ENCODE results near the gene DCTN1. TPM values are rescaled to one million over a fixed set of nuclear protein-coding genes. Genes with fewer than 3 reads are reported as not detected.

DCTN1 gene
- total RNA-seq, 1 donor from 2014 or later, result 182 TPM

GRCh38 chr2:74328074-74328473, 52.0 kb downstream of the DCTN1 start:
- H3K27me3 Mint-ChIP-seq (ENCODE audit: unreplicated experiment), result peaks cover 22% of the 10 kb centered on the region
- no peak for TF ChIP-seq CTCF (IDR thresholded peaks at IDR 0.05)
- DNase-seq (ENCODE audit: extremely low spot score, unreplicated experiment), result peak; percentile 60
- no peaks in the 10 kb centered on the region for H3K9me3 Mint-ChIP-seq (ENCODE audit: unreplicated experiment)
- H3K4me3 Mint-ChIP-seq (ENCODE audit: unreplicated experiment), result no peak overlapping the region
- H3K4me1 Mint-ChIP-seq (ENCODE audit: unreplicated experiment), result no peaks in the 10 kb centered on the region
- H3K36me3 Mint-ChIP-seq (ENCODE audit: unreplicated experiment), result no peaks in the 10 kb centered on the region
- no peak overlapping the region for H3K27ac Mint-ChIP-seq (ENCODE audit: unreplicated experiment)

- Mint-ChIP-seq H3K27me3 (ENCODE audit: unreplicated experiment) (peaks cover 25% of the 10 kb centered on the region), H3K4me1 (ENCODE audit: unreplicated experiment) (no peaks in the 10 kb centered on the region), H3K9me3 (ENCODE audit: unreplicated experiment) (no peaks in the 10 kb centered on the region), H3K27ac (ENCODE audit: unreplicated experiment) (no peak overlapping the region), H3K36me3 (ENCODE audit: unreplicated experiment) (no peaks in the 10 kb centered on the region), H3K4me3 (ENCODE audit: unreplicated experiment) (no peak overlapping the region)
- no peak for DNase-seq (ENCODE audit: extremely low spot score, unreplicated experiment)
- TF ChIP-seq CTCF (IDR thresholded peaks at IDR 0.05), result no peak
Measured at GRCh38 chr2:74327627-74328026, 52.5 kb downstream of the DCTN1 start.

GRCh38 chr2:74327199-74327598, 52.9 kb downstream of the DCTN1 start:
- peaks cover 24% of the 10 kb centered on the region for H3K27me3 Mint-ChIP-seq (ENCODE audit: unreplicated experiment)
- H3K4me3 Mint-ChIP-seq (ENCODE audit: unreplicated experiment), result no peak overlapping the region
- no peak for TF ChIP-seq CTCF (IDR thresholded peaks at IDR 0.05)
- H3K36me3 Mint-ChIP-seq (ENCODE audit: unreplicated experiment), result no peaks in the 10 kb centered on the region
- H3K4me1 Mint-ChIP-seq (ENCODE audit: unreplicated experiment), result no peaks in the 10 kb centered on the region
- no peak overlapping the region for H3K27ac Mint-ChIP-seq (ENCODE audit: unreplicated experiment)
- peak; percentile 48 for DNase-seq (ENCODE audit: extremely low spot score, unreplicated experiment)
- no peaks in the 10 kb centered on the region for H3K9me3 Mint-ChIP-seq (ENCODE audit: unreplicated experiment)

- H3K27ac Mint-ChIP-seq (ENCODE audit: unreplicated experiment), result no peak overlapping the region
- peaks cover 26% of the 10 kb centered on the region for H3K27me3 Mint-ChIP-seq (ENCODE audit: unreplicated experiment)
- no peak for TF ChIP-seq CTCF (IDR thresholded peaks at IDR 0.05)
- no peak overlapping the region for H3K4me3 Mint-ChIP-seq (ENCODE audit: unreplicated experiment)
- no peaks in the 10 kb centered on the region for H3K36me3 Mint-ChIP-seq (ENCODE audit: unreplicated experiment)
- no peak for DNase-seq (ENCODE audit: extremely low spot score, unreplicated experiment)
- no peaks in the 10 kb centered on the region for H3K9me3 Mint-ChIP-seq (ENCODE audit: unreplicated experiment)
- no peaks in the 10 kb centered on the region for H3K4me1 Mint-ChIP-seq (ENCODE audit: unreplicated experiment)
Measured at GRCh38 chr2:74325815-74326214, 54.3 kb downstream of the DCTN1 start.

GRCh38 chr2:74321737-74322136, 58.4 kb downstream of the DCTN1 start:
- TF ChIP-seq CTCF (IDR thresholded peaks at IDR 0.05), result no peak
- no peaks in the 10 kb centered on the region for H3K9me3 Mint-ChIP-seq (ENCODE audit: unreplicated experiment)
- no peak for DNase-seq (ENCODE audit: extremely low spot score, unreplicated experiment)
- no peaks in the 10 kb centered on the region for H3K4me1 Mint-ChIP-seq (ENCODE audit: unreplicated experiment)
- H3K36me3 Mint-ChIP-seq (ENCODE audit: unreplicated experiment), result no peaks in the 10 kb centered on the region
- peaks cover 40% of the 10 kb centered on the region for H3K27me3 Mint-ChIP-seq (ENCODE audit: unreplicated experiment)
- H3K27ac Mint-ChIP-seq (ENCODE audit: unreplicated experiment), result no peak overlapping the region
- no peak overlapping the region for H3K4me3 Mint-ChIP-seq (ENCODE audit: unreplicated experiment)

Data from osteocyte (in vitro differentiated cells).